Measurements from ENCODE around the gene USP40. TPM values are rescaled to one million over a fixed set of nuclear protein-coding genes. Genes with fewer than 3 reads are reported as not detected.

The USP40 gene
- polyA plus RNA-seq, 3 donors, result 4.0 to 13.5 (median 5.1) TPM

- no peaks in the 10 kb centered on the region for H3K9me3 ChIP-seq (replicated peaks in 1 of 2; ENCODE audit: control insufficient read depth in 1 of 2, insufficient read depth in 1 of 2, low read length in 2 of 2)
- H4K20me1 ChIP-seq (ENCODE audit: insufficient read depth, low read length), result peaks cover 59% of the 10 kb centered on the region
- H3K36me3 ChIP-seq (replicated peaks in 1 of 2; ENCODE audit: control insufficient read depth in 1 of 2, insufficient read depth in 2 of 2, low read length in 2 of 2), result peaks cover 94 to 100% of the 10 kb centered on the region in 2 donors
- H3K4me3 ChIP-seq (replicated peaks in 1 of 3; ENCODE audit: low read depth in 2 of 3, low read length in 3 of 3), result no peak overlapping the region
- Mint-ChIP-seq H3K27me3 (ENCODE audit: low read depth in 3 of 3) (peaks cover 0 to 2% (median 0%) of the 10 kb centered on the region in 3 donors), H3K4me1 (no peaks in the 10 kb centered on the region), H3K4me3 (no peak overlapping the region), H3K27ac (peak overlapping the region in 2 of 7 donors; percentile 51 to 67), H3K36me3 (peaks cover 89 to 98% of the 10 kb centered on the region in 2 donors), H3K9me3 (no peaks in the 10 kb centered on the region)
- H3K9ac ChIP-seq (ENCODE audit: insufficient read depth, low read length, poor library complexity, severe bottlenecking), result no peak overlapping the region
- WGBS (ENCODE audit: insufficient coverage), result 92% methylated on average over 1 of the region's 1 CpG
- H3K27ac ChIP-seq (ENCODE audit: low read depth in 1 of 2, low read length in 2 of 2), result peak overlapping the region in 1 of 2 donors; percentile 40
- no peak for TF ChIP-seq CTCF (IDR thresholded peaks at IDR 0.05)
- no peaks in the 10 kb centered on the region for H3K79me2 ChIP-seq (ENCODE audit: insufficient read depth, low read length)
- no peak for DNase-seq
- no peak overlapping the region for H2AFZ ChIP-seq (ENCODE audit: insufficient read depth, low read depth, low read length, poor library complexity, severe bottlenecking)
- H3K27me3 ChIP-seq (ENCODE audit: control insufficient read depth in 2 of 2, insufficient read depth in 2 of 2, low read length in 2 of 2), result no peaks in the 10 kb centered on the region
- no peak overlapping the region for H3K4me2 ChIP-seq (replicated peaks; ENCODE audit: extremely low read depth, low read length, poor library complexity, severe bottlenecking)
- intact Hi-C loops (cut with micrococcal nuclease), result no loop called here
- H3K4me1 ChIP-seq (ENCODE audit: control insufficient read depth in 1 of 2, insufficient read depth in 2 of 2, low read length in 2 of 2), result no peaks in the 10 kb centered on the region
Measured at GRCh38 chr2:233446121-233446520, 120.5 kb downstream of the USP40 start.

- H3K27me3 Mint-ChIP-seq (ENCODE audit: low read depth in 3 of 3), result peaks cover 0 to 2% (median 0%) of the 10 kb centered on the region in 3 donors
Measured at GRCh38 chr2:233445152-233445830, 121.3 kb downstream of the USP40 start.

More at GRCh38 chr2:233445152-233445830, 121.3 kb downstream of the USP40 start:
- Mint-ChIP-seq H3K27ac (peak overlapping the region in 3 of 7 donors; percentile 4 to 44 (median 26)), H3K4me3 (no peak overlapping the region), H3K9me3 (no peaks in the 10 kb centered on the region), H3K4me1 (no peaks in the 10 kb centered on the region), H3K36me3 (peaks cover 89 to 98% of the 10 kb centered on the region in 2 donors)
- no peak overlapping the region for H3K4me3 ChIP-seq (replicated peaks in 1 of 3; ENCODE audit: low read depth in 2 of 3, low read length in 3 of 3)
- no peak overlapping the region for H3K9ac ChIP-seq (ENCODE audit: insufficient read depth, low read length, poor library complexity, severe bottlenecking)
- no peak for DNase-seq
- peaks cover 66% of the 10 kb centered on the region for H4K20me1 ChIP-seq (ENCODE audit: insufficient read depth, low read length)
- peaks cover 7% of the 10 kb centered on the region for H3K79me2 ChIP-seq (ENCODE audit: insufficient read depth, low read length)
- H2AFZ ChIP-seq (ENCODE audit: insufficient read depth, low read depth, low read length, poor library complexity, severe bottlenecking), result no peak overlapping the region
- no peak overlapping the region for H3K4me2 ChIP-seq (replicated peaks; ENCODE audit: extremely low read depth, low read length, poor library complexity, severe bottlenecking)
- H3K27me3 ChIP-seq (ENCODE audit: control insufficient read depth in 2 of 2, insufficient read depth in 2 of 2, low read length in 2 of 2), result no peaks in the 10 kb centered on the region
- TF ChIP-seq CTCF (IDR thresholded peaks at IDR 0.05), result no peak
- WGBS (ENCODE audit: insufficient coverage), result 99% methylated on average over 16 of the region's 18 CpGs
- no peaks in the 10 kb centered on the region for H3K4me1 ChIP-seq (ENCODE audit: control insufficient read depth in 1 of 2, insufficient read depth in 2 of 2, low read length in 2 of 2)
- H3K9me3 ChIP-seq (replicated peaks in 1 of 2; ENCODE audit: control insufficient read depth in 1 of 2, insufficient read depth in 1 of 2, low read length in 2 of 2), result no peaks in the 10 kb centered on the region
- peak overlapping the region in 1 of 2 donors; percentile 34 for H3K27ac ChIP-seq (ENCODE audit: low read depth in 1 of 2, low read length in 2 of 2)
- peaks cover 94 to 100% of the 10 kb centered on the region in 2 donors for H3K36me3 ChIP-seq (replicated peaks in 1 of 2; ENCODE audit: control insufficient read depth in 1 of 2, insufficient read depth in 2 of 2, low read length in 2 of 2)
- intact Hi-C loops (cut with micrococcal nuclease), result no loop called here
